OCI-LY7 (cell line): ENCODE results near the gene MMP2. TPM values are rescaled to one million over a fixed set of nuclear protein-coding genes. Genes with fewer than 3 reads are reported as not detected.

Experiments used
- BruUV-seq: library from RNA; stranded (reverse); fragments of 400-500 nt; replicated peaks from 2 replicates; lab custom pipeline; 2021; lab: Mats Ljungman, UMichigan
- CTCF ChIA-PET: fragments of 300-600 bp; sonication (Branson Sonifier 250); formaldehyde crosslinking; loops from one replicate; lab custom pipeline; 2022; ENCODE audit warnings: antibody characterized with exemption; ENCODE audit not compliant: unreplicated experiment; lab: Charles Lee
- POLR2A ChIA-PET: fragments of 300-600 bp; sonication (Branson Sonifier 250); formaldehyde crosslinking; loops from one replicate; lab custom pipeline; 2022; ENCODE audit warnings: antibody characterized with exemption; lab: Charles Lee
- DNase-seq: peaks from one replicate; pipeline ENCODE4 v3.0.0-alpha.2; 2015; ENCODE audit warnings: low spot score
- H2AFZ ChIP-seq: fragments of 200-600 bp; sonication (generic), shearing (Covaris generic); 2 replicates; pipeline ENCODE4 v1.6.1; 2014; ENCODE audit warnings: mild to moderate bottlenecking, antibody characterized with exemption, low read length, moderate library complexity
- H3K27ac ChIP-seq: fragments of 200-600 bp; sonication (generic); 2 replicates; pipeline ENCODE4 v1.5.1; 2014; ENCODE audit warnings: mixed run types, low read depth, mild to moderate bottlenecking, moderate library complexity, low read length, inconsistent platforms; ENCODE audit not compliant: poor library complexity, severe bottlenecking
- H3K36me3 ChIP-seq: fragments of 200-600 bp; sonication (generic); 2 replicates; pipeline ENCODE4 v1.6.1; 2014; ENCODE audit warnings: mild to moderate bottlenecking, antibody characterized with exemption, low read length, moderate library complexity, mixed read lengths; ENCODE audit not compliant: insufficient read depth
- H3K4me1 ChIP-seq: fragments of 200-600 bp; sonication (generic); 2 replicates; pipeline ENCODE4 v1.5.1; 2014; ENCODE audit warnings: mild to moderate bottlenecking, low read length; ENCODE audit not compliant: insufficient read depth, poor library complexity, severe bottlenecking
- H3K4me2 ChIP-seq: fragments of 200-600 bp; sonication (generic); 2 replicates; pipeline ENCODE4 v1.6.1; 2014; ENCODE audit warnings: mild to moderate bottlenecking, low read length
- H3K4me3 ChIP-seq: fragments of 200-600 bp; sonication (generic); 2 replicates; pipeline ENCODE4 v1.5.1; 2014; ENCODE audit warnings: mild to moderate bottlenecking, low read depth, low read length; ENCODE audit not compliant: poor library complexity, severe bottlenecking
- H3K79me2 ChIP-seq: fragments of 200-600 bp; sonication (generic); 2 replicates; pipeline ENCODE4 v1.6.1; 2016; ENCODE audit warnings: low read depth, mild to moderate bottlenecking, low read length, moderate library complexity, mixed read lengths; ENCODE audit not compliant: insufficient read depth
- H3K9me2 ChIP-seq: fragments of 200-600 bp; sonication (generic); 2 replicates; pipeline ENCODE4 v1.6.1; 2016; ENCODE audit warnings: mild to moderate bottlenecking, low read length, mixed read lengths; ENCODE audit not compliant: insufficient read depth
- H3K9me3 ChIP-seq: fragments of 200-600 bp; sonication (generic); 2 replicates; pipeline ENCODE4 v1.6.1; 2014; ENCODE audit warnings: mild to moderate bottlenecking, mixed run types, low read length, mixed read lengths
- H4K20me1 ChIP-seq: fragments of 200-600 bp; sonication (generic); 2 replicates; pipeline ENCODE4 v1.6.1; 2014; ENCODE audit warnings: mild to moderate bottlenecking, antibody characterized with exemption, low read length, moderate library complexity, mixed read lengths; ENCODE audit not compliant: insufficient read depth
- CTCF ChIP-seq: fragments of 200-600 bp; sonication (generic); conservative IDR thresholded peaks from 2 replicates; pipeline ENCODE4 v1.5.1; 2014; ENCODE audit warnings: mild to moderate bottlenecking, antibody characterized with exemption, low read length, moderate library complexity, mixed read lengths
- EZH2phosphoT487 ChIP-seq: fragments of 200-600 bp; sonication (generic); IDR thresholded peaks from 2 replicates; pipeline ENCODE4 v1.6.1; 2018; ENCODE audit warnings: low read depth, borderline replicate concordance, mild to moderate bottlenecking, mixed run types, antibody characterized with exemption, low read length, moderate library complexity, mixed read lengths
- intact Hi-C: fragments of 100-400 bp; cut with micrococcal nuclease; formaldehyde crosslinking; loops from one replicate; pipeline ENCODE4 v1.10.0; 2022; ENCODE audit not compliant: unreplicated experiment
- total RNA-seq, 2 experiments: library from RNA; depleted of rRNA in 1 of 2; stranded (reverse); fragments of >200 nt in 1 of 2; shearing (Covaris generic) in 1 of 2; gene quantifications; 2 replicates each; pipeline ENCODE4 v1.2.3, GENCODE V29; 2014 to 2022

Gene MMP2
- total RNA-seq, 2 experiments from 2014 or later: 0.48 TPM; not detected in 1

- ChIA-PET POLR2A (no interaction called here), CTCF (no interaction called here)
- H3K9me2 ChIP-seq: no peaks in the 10 kb centered on the region
- no peak overlapping the region for H3K27ac ChIP-seq
- no peaks in the 10 kb centered on the region for H3K36me3 ChIP-seq
- no peaks in the 10 kb centered on the region for H3K9me3 ChIP-seq
- H3K79me2 ChIP-seq: no peaks in the 10 kb centered on the region
- intact Hi-C loops: no loop called here
- no peak for DNase-seq
- no peak overlapping the region for H3K4me2 ChIP-seq
- no peaks in the 10 kb centered on the region for H4K20me1 ChIP-seq
- H2AFZ ChIP-seq: no peak overlapping the region
- no TSS peak for BruUV-seq
- no peaks in the 10 kb centered on the region for H3K4me1 ChIP-seq
- no peak overlapping the region for H3K4me3 ChIP-seq
- TF ChIP-seq EZH2phosphoT487 (no peak), CTCF (no peak)
Measured at GRCh38 chr16:55474821-55475220, 4.2 kb upstream of the MMP2 start.

- Histone ChIP-seq H3K9me2 (no peaks in the 10 kb centered on the region), H3K4me1 (no peaks in the 10 kb centered on the region), H3K27ac (no peak overlapping the region), H3K9me3 (no peaks in the 10 kb centered on the region), H4K20me1 (no peaks in the 10 kb centered on the region), H2AFZ (no peak overlapping the region), H3K79me2 (no peaks in the 10 kb centered on the region), H3K36me3 (no peaks in the 10 kb centered on the region), H3K4me3 (no peak overlapping the region), H3K4me2 (no peak overlapping the region)
- intact Hi-C loops: no loop called here
- TF ChIP-seq CTCF (no peak), EZH2phosphoT487 (no peak)
- ChIA-PET POLR2A (no interaction called here), CTCF (no interaction called here)
- no TSS peak for BruUV-seq
- no peak for DNase-seq
Measured at GRCh38 chr16:55475919-55476318, 3.1 kb upstream of the MMP2 start.

GRCh38 chr16:55476625-55477533, 2.1 kb upstream of the MMP2 start:
- intact Hi-C loops: no loop called here
- POLR2A ChIA-PET: no interaction called here
- H3K9me2 ChIP-seq: no peaks in the 10 kb centered on the region
- DNase-seq: no peak
- no peak overlapping the region for H3K4me2 ChIP-seq
- H3K27ac ChIP-seq: no peak overlapping the region
- no TSS peak for BruUV-seq
- H3K4me3 ChIP-seq: no peak overlapping the region
- H2AFZ ChIP-seq: no peak overlapping the region
- no peaks in the 10 kb centered on the region for H3K79me2 ChIP-seq
- H4K20me1 ChIP-seq: no peaks in the 10 kb centered on the region
- no peak for TF ChIP-seq CTCF
- no peak for TF ChIP-seq EZH2phosphoT487
- no peaks in the 10 kb centered on the region for H3K9me3 ChIP-seq
- CTCF ChIA-PET: no interaction called here
- H3K4me1 ChIP-seq: no peaks in the 10 kb centered on the region
- no peaks in the 10 kb centered on the region for H3K36me3 ChIP-seq
